HL-60 (cell line): ENCODE results near the gene EPS8L3.

Experiments used
- CTCF ChIP-seq: IDR thresholded peaks from one replicate; pipeline ENCODE4 v1.5.1; 2011; ENCODE audit warnings: low read length, control low read depth, inconsistent platforms; ENCODE audit not compliant: insufficient read depth
- SPI1 ChIP-seq: IDR thresholded peaks from 2 replicates; pipeline ENCODE4 v1.6.1; 2012; ENCODE audit warnings: low read depth, mild to moderate bottlenecking, borderline replicate concordance
- TF ChIP-seq, protein P1 (sequence below): IDR thresholded peaks from 2 replicates; pipeline ENCODE4 v1.6.1; 2012; ENCODE audit warnings: low read depth; ENCODE audit not compliant: insufficient replicate concordance

DNA sequence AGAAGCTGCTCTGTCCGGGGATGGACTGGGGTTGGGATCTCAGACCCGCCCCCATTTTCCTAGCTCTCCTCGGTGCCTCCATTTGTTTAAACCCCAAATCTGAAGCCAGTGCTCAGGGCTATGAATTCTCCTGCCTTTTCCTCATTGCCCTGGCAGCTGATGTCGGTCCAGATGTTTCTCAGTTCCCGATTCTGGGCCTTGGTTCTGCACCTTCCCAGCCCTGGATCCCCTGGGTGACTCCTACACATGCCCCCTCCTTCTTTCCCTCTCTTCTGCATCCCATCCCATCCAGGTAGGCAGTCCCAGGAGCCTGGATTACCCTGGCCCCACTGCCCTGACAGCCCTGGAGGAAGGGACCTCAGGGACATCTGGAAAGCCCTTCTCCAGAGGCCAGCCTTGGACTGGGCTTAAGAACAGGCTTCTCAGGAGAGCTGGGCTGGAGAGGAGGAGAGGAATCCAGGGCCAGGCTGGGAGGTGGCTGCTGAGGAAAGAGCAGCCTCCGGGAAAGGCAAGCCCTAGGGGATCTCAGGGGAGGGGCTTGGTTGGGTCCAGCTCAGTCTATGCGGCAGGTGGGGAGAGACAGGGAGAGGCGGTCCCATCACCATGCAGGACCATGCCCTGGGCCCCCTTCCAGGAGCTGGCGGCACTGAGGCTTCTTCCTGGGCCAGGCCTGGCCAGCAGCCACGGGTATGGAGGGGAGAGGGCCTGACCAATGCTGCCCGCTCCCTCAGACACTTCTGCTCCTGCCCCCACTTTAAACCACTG, 6.8 kb upstream of the EPS8L3 start:
- TF ChIP-seq, protein P1, sequence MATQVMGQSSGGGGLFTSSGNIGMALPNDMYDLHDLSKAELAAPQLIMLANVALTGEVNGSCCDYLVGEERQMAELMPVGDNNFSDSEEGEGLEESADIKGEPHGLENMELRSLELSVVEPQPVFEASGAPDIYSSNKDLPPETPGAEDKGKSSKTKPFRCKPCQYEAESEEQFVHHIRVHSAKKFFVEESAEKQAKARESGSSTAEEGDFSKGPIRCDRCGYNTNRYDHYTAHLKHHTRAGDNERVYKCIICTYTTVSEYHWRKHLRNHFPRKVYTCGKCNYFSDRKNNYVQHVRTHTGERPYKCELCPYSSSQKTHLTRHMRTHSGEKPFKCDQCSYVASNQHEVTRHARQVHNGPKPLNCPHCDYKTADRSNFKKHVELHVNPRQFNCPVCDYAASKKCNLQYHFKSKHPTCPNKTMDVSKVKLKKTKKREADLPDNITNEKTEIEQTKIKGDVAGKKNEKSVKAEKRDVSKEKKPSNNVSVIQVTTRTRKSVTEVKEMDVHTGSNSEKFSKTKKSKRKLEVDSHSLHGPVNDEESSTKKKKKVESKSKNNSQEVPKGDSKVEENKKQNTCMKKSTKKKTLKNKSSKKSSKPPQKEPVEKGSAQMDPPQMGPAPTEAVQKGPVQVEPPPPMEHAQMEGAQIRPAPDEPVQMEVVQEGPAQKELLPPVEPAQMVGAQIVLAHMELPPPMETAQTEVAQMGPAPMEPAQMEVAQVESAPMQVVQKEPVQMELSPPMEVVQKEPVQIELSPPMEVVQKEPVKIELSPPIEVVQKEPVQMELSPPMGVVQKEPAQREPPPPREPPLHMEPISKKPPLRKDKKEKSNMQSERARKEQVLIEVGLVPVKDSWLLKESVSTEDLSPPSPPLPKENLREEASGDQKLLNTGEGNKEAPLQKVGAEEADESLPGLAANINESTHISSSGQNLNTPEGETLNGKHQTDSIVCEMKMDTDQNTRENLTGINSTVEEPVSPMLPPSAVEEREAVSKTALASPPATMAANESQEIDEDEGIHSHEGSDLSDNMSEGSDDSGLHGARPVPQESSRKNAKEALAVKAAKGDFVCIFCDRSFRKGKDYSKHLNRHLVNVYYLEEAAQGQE: no peak
- TF ChIP-seq CTCF (no peak), SPI1 (no peak)
